Fibroblast of peridontal ligament (primary cell): ENCODE measurements around the gene EFHC1.
A peak's percentile ranks its signal among the peaks of the same experiment; 100 is the strongest.
"Not testable (repeated sequence)": the region's sequence is repeated elsewhere in the genome, so short reads cannot be mapped to it uniquely, and the experiment has no call there.

Experiments
- DNase-seq: peaks from one replicate; pipeline ENCODE4 v3.0.0-alpha.2; 2010; ENCODE audit errors: extremely low read depth

The EFHC1 gene

GRCh38 chr6:52438926-52439325, 18.8 kb downstream of the EFHC1 start:
- DNase-seq = no peak

DNA sequence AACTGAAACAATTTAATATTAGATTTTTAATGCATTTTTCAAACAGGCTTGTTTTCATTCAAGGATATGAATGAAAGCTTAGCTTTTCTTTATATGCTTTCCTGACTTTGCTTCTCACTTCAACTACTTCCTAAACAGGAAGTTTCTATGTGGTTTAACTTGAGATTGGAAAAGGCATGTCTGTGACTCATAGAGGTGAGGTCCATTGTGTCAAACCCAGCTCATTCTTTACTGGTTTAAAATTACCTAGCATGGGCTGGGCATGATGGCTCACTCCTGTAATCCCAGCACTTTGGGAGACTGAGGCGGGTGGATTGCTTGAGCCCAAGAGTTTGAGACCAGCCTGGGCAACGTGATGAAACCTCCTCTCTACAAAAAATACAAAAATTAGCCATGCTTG, 34.4 kb downstream of the EFHC1 start:
- no peak for DNase-seq

GRCh38 chr6:52457096-52457495, 37.0 kb downstream of the EFHC1 start:
- no peak for DNase-seq

DNA sequence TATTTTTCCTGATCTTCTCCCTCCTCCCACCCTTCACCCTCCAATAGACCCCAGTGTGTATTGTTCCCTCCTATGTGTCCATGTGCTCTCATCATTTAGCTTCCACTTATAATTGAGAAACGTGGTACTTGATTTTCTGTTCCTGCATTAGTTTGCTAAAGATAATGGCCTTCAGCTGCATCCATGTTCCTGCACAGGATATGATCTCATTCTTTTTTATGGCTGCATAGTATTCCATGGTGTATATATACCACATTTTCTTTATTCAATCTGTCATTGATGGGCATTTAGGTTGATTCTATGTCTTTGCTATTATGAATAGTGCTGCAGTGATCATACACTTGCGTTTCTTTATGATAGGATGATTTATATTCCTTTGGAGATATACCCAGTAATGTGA, 41.1 kb downstream of the EFHC1 start:
- not testable (repeated sequence) for DNase-seq

DNA sequence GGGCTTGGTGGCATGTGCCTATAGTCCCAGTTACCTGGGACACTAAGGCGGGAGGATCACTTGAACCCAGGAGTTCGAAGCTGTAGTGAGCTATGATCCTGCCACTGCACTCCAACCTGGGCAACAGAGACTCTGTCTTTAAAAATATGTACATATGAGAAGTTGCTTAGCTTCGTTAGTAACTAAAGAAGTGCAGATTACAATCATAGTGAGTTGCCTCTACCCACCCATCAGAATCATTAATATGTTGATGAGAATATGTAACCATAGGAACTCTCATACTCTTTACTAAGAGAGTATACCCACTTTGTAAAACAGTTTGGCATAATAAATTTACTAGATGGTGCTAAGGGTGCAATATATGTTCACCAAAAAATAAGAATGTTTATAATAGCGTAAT, 54.0 kb downstream of the EFHC1 start:
- no peak for DNase-seq

DNA sequence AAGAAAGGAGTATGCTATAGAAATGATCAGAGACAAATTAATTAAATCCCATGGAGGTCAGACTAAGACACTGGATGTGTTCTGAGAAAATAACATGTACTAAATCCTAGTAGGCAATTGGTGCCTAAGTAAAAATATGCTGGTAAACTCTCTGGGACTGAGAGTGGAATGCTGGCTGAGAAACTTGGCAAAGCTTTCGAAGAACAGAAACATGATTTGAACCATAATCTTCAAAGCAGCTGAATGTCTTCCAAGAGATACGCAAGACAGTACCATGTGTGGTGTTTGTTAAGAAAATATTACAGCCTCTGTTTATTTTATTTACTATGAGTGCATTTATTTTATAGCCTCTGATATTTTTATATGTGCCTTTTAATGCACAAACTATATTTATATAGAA, 55.2 kb downstream of the EFHC1 start:
- DNase-seq = peak; percentile 38

DNA sequence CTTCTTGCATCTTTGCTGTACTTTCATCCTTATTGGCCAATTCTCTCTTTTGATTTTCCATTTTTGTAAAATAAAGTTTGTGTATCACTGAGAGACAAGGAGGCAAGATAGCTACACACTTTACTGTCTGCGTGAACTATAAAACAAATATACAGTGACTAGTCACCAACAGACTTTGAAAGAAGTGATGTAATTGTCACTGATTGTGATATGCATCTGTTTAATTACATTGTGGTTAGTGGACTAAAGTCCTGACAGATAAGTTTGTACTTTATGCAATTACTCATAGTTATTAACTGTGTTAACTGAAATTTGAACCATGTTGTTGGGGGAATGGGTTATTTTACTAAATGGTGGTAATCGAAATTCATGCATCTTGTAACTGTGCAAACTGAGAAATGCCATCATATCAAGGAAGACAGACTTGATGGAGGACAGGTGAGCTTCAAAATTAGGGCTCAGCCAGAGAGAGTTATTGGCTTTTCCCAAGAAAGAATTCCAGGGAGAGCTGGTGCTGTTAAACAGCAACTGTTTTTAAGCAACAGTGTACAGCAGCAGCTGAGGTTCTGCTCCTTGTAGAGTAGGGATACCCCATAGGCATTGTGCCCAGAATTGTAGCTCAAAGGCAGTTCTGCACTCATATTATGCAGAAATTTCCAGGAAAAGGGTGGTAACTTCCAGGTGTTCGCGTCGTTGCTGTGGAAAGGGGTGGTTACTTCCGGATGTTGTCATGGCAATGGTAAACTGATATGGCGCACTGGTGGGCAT, 62.9 kb downstream of the EFHC1 start:
- no peak for DNase-seq

DNA sequence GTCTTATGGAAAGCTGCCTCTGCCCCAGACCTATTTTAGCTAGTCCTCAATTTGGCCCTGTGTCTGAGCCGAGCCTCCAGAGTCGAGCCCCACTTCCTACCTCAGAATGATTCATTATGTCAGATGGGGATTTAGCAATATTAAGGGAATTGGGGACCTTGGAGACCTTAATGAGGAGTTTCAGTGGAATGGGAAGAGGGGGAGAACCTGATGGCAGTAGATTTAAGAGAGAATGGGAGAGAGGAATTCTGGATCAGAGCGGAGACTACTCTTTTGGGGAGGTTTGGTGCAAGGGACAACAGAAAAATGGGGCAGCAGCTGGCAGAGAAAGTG, 63.5 kb downstream of the EFHC1 start:
- DNase-seq = no peak

GRCh38 chr6:52489881-52490280, 69.7 kb downstream of the EFHC1 start:
- no peak for DNase-seq

DNA sequence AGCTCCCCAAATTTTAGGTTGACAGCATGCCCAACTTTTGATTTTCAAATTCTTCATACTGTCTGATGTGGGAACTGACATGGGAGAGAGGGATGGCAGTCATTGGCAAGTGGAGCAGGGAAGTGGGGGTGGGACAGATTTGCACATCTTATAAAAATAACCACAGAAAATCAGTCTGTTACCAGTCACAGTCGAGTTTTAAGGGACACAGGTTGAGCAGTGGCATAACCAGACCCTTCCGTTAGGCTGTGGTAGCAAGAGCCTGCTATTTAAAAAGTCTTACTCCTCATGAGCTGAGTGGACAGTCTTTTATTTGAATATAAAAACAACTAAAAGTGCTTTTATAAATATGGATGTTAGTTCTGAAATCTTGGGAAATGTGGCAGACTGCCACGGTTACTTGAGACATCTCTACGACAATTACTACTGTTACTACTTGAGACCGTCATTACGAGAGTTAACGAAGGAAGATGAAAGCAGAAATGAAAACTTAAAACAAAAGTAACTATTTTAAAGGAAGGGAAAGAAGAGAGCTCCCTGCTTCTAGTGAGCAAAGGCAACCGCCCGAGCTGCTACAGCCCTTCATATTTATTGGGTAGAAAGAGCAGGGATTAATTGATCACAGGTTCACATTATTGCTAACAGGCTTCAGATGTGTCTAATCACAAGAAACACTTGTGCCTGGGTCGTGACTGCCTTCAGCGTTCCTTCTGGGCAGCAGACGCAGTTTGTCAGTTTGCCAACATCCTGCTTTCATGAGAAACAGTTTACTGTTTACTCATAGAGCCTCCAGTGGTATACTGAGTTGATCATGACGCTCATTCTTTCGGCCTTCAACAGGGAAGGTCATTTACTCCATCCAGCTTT, 71.3 kb downstream of the EFHC1 start:
- DNase-seq = peak; percentile 68

DNA sequence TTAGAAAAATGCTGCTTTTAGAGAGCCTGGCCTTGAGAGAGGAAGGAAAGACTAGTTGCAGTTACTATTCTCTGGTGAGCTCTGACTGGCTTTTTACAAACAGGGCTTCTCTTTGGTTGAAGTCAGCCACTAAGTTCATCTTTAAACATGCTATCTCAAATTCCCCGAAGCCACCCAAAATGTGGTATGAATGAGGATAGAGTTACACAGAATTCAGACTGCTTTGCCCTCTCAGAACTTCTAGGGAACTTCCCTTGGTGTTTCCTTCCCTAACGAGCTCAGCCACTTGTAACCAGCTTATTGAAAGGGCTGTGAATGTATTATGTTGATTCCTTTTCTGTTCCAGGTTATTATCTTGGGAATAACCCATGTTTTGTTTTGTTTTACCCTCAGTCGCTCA, 73.5 kb downstream of the EFHC1 start:
- peak; percentile 87 for DNase-seq

DNA sequence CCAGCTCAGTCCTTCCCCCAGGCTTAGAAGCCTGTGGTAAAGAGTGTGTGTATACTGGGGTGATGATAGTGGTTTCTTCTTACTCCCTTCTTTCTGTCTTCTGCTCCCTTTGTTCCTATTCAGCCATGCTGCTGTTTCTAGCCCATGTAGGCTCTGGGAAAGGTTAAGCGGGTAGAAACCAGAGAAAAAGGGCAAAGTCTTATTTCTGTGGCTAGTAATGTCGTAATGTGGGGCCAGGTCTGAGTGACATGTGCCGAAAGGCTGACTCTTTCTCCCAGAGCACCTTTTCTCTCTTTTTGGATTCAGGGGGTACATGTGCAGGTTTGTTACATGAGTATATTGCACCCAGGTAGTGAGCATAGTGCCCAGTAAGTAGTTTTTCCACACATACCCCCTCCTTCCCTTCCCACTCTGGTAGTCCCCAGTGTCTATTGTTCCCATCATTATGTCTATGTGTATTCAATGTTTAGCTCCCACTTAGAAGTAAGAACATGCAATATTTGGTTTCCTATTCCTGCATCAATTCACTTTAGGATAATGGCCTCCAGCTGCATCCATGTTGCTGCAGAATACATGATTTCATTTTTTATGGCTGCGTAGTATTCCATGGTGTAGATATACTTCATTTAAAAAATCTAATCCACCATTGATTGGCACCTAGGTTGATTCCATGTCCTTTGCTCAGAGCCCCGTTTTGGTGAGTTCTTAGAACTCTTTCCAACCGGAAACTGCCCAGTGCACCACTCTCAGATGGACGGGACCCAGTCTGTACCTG, 74.3 kb downstream of the EFHC1 start:
- no peak for DNase-seq

DNA sequence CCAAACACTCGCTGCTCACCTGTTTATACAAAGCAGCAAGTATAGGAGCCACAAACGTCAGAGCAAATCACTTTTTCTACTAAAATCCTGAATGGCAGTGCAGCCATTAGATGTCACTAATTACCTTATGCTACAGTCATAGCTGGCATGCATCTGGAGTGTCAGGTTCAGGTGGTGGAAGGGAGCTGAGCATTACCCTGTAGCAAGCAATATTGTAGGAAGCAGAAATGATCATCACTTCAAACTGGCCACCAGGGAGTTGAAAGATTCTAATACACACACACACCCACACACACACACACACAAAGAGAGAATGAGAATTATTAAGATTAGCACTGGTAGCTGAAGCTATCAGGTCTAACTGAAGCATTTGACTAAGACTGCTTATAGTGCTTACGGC, 75.8 kb downstream of the EFHC1 start:
- DNase-seq = no peak

DNA sequence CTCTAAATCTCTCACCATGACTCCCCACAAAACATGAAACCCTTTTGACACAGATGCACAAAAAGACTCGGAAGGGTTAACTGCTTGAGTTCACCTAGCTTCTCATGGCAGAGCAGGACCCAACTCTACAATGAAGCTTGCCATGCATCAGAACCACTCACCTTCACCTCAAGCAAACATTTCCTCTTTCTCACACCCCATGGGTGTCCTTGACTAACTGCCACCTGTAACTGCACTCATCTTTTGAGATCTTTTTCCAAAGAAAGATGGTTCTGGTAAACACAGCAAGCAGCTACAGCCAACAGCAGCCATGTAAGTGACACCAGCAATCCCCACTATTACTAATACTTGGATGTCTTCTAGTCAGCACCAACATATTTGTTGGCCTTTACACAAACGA, 76.5 kb downstream of the EFHC1 start:
- DNase-seq = no peak

GRCh38 chr6:52497652-52498408, 77.7 kb downstream of the EFHC1 start:
- DNase-seq = peak; percentile 41

DNA sequence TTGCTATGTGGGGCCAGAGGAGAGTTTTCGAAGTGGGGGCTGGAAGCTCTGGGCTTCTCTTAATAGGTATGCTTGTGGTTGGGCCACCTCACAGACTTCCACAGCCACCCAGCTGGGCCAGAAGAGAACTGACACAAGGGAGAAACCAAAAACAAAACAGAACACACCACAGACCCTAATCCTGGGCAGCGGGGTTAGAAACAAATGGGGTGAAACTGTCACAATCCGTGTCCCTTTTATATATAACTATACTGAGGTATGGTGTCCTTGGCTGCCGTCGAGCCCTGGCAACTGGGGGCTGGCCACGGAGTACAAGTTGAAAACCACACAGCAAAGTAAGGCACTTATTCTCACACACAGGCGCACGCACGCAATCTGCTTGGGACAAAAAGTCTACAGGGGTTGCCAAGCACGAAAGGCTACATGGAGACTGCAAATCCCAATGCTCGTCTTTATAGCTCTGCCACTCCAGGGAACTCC, 78.4 kb downstream of the EFHC1 start:
- DNase-seq = peak; percentile 64

GRCh38 chr6:52499026-52499425, 78.9 kb downstream of the EFHC1 start:
- DNase-seq = peak; percentile 73

GRCh38 chr6:52499681-52500236, 79.6 kb downstream of the EFHC1 start:
- no peak for DNase-seq

DNA sequence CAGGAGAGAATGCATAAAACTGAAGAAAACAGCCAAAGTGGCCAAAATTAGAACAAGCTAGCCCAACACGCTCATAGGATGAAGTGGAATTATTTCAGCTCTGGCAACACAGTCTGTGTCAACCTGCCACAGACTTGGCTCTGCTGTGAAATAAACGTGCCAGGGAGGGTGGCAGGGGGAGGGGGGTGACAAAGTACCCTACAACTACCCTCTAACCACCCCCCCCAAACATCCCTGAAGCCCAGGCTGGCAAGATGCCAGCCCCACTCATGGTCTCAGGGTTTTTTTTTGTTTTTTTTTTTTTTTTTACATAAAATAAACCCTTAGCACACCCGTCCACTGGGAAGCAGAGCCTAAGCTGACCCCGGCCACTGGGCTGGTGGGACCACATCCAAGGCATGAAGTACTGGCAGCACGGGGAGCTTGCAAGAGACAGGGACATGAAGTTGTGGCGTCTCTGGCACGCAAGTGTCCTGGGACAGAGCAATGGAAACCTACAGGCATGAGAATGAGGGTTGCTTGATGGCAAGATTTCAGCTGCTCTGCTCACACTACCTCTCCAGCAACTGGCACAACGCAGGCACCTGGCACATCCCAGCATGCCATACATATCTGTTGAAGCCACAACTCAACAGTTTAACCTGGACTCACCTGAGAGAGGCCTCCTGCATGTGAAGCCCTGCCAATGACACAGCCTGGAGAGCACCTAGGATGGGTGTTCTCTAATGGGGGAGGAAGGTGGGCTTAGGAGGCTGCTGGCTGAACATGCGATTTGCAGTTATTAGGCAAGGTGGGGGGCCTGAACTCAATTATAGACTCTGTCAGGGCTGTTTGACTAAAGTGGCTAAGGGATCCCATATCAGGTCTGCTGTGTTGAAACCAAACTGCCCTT, 80.3 kb downstream of the EFHC1 start:
- DNase-seq = no peak

DNA sequence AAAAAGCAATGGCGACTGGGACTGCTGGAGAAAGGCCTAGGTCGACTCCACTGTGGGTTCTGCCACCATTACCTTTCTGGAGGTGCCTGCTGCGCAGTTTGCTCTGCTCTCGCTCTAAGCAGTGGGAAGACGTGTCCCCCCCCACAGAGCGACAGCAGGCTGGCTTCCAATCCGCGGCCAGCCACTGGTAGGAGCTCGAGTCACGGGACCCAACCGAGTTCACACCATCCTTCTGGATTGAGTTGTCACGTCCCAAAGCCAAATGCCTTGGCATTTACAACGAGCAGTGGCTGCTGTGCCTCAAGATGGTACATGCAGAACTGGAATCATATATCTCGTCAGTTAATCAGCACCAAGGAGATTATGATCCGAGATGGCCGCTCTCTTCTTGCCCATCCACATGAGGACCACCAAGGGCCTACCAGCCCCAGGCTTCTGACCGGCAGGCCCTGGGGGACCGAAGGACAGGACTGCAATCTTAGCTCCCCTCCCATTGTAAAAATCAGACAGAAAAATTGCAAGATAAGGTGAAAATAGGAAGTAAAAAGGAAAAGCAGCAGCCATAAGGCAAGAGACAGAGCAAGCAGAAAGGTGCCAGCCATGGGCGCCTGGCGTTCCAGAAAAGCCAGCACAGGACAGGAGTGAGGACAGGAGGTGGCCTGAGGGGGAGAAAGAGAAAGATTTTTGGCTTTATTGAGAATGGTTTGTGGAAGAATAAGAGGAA, 82.3 kb downstream of the EFHC1 start:
- DNase-seq = no peak
